Neural progenitor cell (in vitro differentiated cells): ENCODE data around the gene IFITM10. TPM values are rescaled to one million over a fixed set of nuclear protein-coding genes. Genes with fewer than 3 reads are reported as not detected.
"Not testable (repeated sequence)": the region's sequence is repeated elsewhere in the genome, so short reads cannot be mapped to it uniquely, and the experiment has no call there.

Experiments
- DNase-seq: peaks from one replicate; pipeline ENCODE4 v3.0.0-alpha.2; 2016; ENCODE audit warnings: low spot score
- H2AFZ ChIP-seq: fragments of 200-600 bp; sonication (generic); replicated peaks from 2 replicates; pipeline ENCODE4 v1.6.1; 2016; ENCODE audit warnings: antibody characterized with exemption
- H3F3A ChIP-seq: fragments of 200-600 bp; sonication (generic); 2 replicates; pipeline ENCODE4 v1.6.1; 2016; ENCODE audit warnings: antibody characterized with exemption, low read depth
- H3K27ac ChIP-seq: fragments of 200-600 bp; sonication (generic); 2 replicates; pipeline ENCODE4 v1.5.1; 2016; ENCODE audit warnings: mild to moderate bottlenecking
- H3K27me3 ChIP-seq: fragments of 200-600 bp; sonication (generic); 2 replicates; pipeline ENCODE4 v1.6.1; 2016; ENCODE audit warnings: mild to moderate bottlenecking, moderate library complexity
- H3K36me3 ChIP-seq: fragments of 200-600 bp; sonication (generic); 2 replicates; pipeline ENCODE4 v1.5.1; 2016
- H3K4me1 ChIP-seq: fragments of 200-600 bp; sonication (generic); 2 replicates; pipeline ENCODE4 v1.6.1; 2016; ENCODE audit warnings: mixed run types
- H3K4me2 ChIP-seq: fragments of 200-600 bp; sonication (generic); 2 replicates; pipeline ENCODE4 v1.6.1; 2016
- H3K4me3 ChIP-seq: fragments of 200-600 bp; sonication (generic); 2 replicates; pipeline ENCODE4 v1.5.1; 2016
- H3K79me2 ChIP-seq: fragments of 200-600 bp; sonication (generic); 2 replicates; pipeline ENCODE4 v1.6.1; 2016; ENCODE audit warnings: low read depth
- H3K9ac ChIP-seq: fragments of 200-600 bp; sonication (generic); 2 replicates; pipeline ENCODE4 v1.6.1; 2016
- H3K9me3 ChIP-seq: fragments of 200-600 bp; sonication (generic); 2 replicates; pipeline ENCODE4 v1.5.1; 2016; ENCODE audit warnings: low read depth
- H4K20me1 ChIP-seq: fragments of 200-600 bp; sonication (generic); 2 replicates; pipeline ENCODE4 v1.6.1; 2016; ENCODE audit warnings: low read depth
- H3K27ac Mint-ChIP-seq: 3 replicates; pipeline ENCODE4 v1.8.0; 2021; ENCODE audit warnings: mixed read lengths
- H3K27me3 Mint-ChIP-seq: 2 replicates; pipeline ENCODE4 v1.8.0; 2022; ENCODE audit warnings: low read depth, mild to moderate bottlenecking, inconsistent platforms, moderate library complexity, mixed read lengths; ENCODE audit not compliant: insufficient read depth
- H3K36me3 Mint-ChIP-seq: 3 replicates; pipeline ENCODE4 v1.8.0; 2021; ENCODE audit warnings: mixed read lengths
- H3K4me1 Mint-ChIP-seq: 3 replicates; pipeline ENCODE4 v1.8.0; 2021; ENCODE audit warnings: mixed read lengths
- H3K4me3 Mint-ChIP-seq: 3 replicates; pipeline ENCODE4 v1.8.0; 2021; ENCODE audit warnings: mild to moderate bottlenecking, moderate library complexity, mixed read lengths
- H3K9me3 Mint-ChIP-seq: 3 replicates; pipeline ENCODE4 v1.8.0; 2020; ENCODE audit warnings: mixed read lengths
- total RNA-seq: library from RNA; depleted of rRNA; stranded (reverse); fragments of >200 nt; gene quantifications from 2 replicates; pipeline ENCODE4 v1.2.3, GENCODE V29; 2015; ENCODE audit warnings: low replicate concordance

Gene IFITM10
- total RNA-seq, 1 donor from 2014 or later, result not detected

DNA sequence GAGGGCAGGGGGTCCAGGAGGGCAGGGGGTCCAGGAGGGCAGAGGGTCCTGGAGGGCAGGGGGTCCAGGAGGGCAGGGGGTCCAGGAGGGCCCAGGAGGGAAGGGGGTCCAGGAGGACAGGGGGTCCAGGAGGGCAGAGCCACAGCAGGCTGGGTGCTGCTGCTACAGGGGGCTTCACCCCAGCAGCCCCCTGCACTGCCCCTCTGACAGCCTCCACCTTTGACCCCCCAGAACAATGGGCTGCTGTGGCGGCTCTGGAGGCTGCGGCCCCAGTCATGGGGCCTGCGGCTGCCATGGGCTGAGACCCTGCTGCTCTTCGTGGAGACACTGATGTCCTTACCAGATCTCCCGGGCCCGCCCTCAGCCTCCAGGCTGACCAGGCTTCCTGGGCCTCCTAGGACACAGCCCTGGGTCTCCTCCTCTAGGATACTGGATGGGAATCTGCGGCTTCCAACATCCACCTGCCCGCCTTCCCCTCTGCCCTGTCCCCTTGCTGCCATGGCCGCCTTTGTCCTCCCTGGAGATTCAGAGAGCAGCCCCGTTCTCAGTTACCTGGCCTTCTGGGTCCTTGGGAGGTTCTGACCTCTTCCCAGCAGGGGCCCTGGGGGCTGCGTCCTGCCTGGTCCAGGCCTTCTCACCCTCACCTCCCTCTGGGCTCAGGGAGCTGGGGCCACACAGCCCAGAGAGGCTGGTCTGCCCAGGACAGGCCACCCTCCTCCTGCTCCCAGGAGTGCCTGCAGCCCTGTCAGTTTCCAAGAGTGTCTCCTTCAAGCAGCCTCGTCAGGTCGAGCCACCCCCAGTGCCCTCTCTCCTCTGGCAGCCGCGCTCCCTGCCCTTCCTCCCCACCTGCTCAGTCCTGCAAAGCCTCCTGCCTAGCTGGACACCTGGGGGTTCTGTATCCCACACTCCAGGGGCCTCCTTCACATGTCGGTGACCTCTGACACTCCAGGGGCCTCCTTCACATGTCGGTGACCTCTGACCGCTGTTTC lies 65.2 kb downstream of the IFITM10 start:
- not testable (repeated sequence) for H3K4me1 ChIP-seq, H2AFZ ChIP-seq, H3K27me3 ChIP-seq, H3K4me1 Mint-ChIP-seq, H3K9me3 ChIP-seq, H3K9ac ChIP-seq, H3F3A ChIP-seq, H3K27ac ChIP-seq, H3K4me3 Mint-ChIP-seq, H3K9me3 Mint-ChIP-seq, H3K27me3 Mint-ChIP-seq, H3K36me3 ChIP-seq, H3K79me2 ChIP-seq, H3K27ac Mint-ChIP-seq, H4K20me1 ChIP-seq, H3K4me3 ChIP-seq, H3K36me3 Mint-ChIP-seq, H3K4me2 ChIP-seq, DNase-seq

DNA sequence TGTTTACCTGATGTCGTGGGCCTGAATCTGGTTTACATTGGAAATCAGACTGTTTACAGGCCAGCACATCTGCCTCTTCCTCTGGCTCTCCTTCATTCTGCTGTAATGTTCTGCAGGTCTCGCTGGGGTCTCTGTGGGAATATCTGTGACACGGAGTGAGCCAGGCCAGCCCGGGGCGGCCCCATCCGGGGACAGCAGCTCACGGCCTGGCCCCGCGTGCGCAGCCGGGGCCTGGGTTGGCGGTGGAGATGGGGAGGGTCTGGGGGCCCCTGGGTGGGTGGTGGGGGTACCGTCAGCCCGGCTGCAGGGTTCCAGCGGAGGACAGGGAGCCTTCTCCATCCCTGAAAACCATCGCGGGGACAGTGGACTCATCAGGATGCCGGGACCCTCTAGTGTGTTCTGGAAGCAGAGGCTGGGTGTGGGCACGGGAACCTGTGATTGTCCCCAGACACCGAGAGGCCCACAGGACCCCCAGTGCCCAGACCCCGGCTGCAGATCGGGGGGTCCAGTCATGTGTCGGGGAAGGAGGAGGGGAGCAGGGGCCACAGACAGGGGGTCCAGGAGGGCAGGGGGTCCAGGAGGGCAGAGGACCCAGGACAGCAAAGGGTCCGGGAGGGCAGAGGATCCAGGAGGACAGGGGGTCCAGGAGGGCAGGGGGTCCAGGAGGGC lies 66.4 kb downstream of the IFITM10 start:
- H3K4me2 ChIP-seq, H3K9me3 Mint-ChIP-seq, H3K4me3 ChIP-seq, H3K4me1 ChIP-seq, H3K27me3 Mint-ChIP-seq, H3K36me3 ChIP-seq, H3K4me1 Mint-ChIP-seq, H3K27me3 ChIP-seq, H4K20me1 ChIP-seq, H3K9me3 ChIP-seq, DNase-seq, H3K36me3 Mint-ChIP-seq, H3F3A ChIP-seq, H3K79me2 ChIP-seq, H3K9ac ChIP-seq, H3K27ac Mint-ChIP-seq, H3K27ac ChIP-seq, H3K4me3 Mint-ChIP-seq, H2AFZ ChIP-seq: not testable (repeated sequence)

DNA sequence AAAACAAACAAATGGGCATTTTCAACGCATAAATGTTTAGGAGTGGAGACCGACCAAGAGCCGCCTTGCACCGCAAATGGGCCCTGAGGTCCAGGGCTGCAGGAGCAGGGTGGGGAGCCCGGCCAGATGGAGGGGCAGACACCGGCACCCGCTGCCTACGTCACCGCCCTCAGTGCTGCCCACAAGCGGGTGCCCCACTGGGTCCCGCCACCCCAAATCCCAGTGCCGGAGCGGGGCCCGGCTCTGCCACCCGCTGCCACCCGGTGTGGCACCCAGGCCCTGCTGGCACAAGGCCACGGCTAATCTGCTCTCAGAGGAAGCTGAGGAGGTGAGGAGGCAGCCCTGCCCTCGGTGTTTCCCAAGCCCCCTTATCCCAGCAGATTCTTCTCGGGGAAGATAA lies 67.2 kb downstream of the IFITM10 start:
- not testable (repeated sequence) for H3K4me3 ChIP-seq, H3K4me3 Mint-ChIP-seq, H3K9me3 Mint-ChIP-seq, H4K20me1 ChIP-seq, H3K9ac ChIP-seq, H3K27ac ChIP-seq, H3K36me3 Mint-ChIP-seq, H3K27me3 ChIP-seq, DNase-seq, H3K27ac Mint-ChIP-seq, H3K4me2 ChIP-seq, H3F3A ChIP-seq, H3K9me3 ChIP-seq, H2AFZ ChIP-seq, H3K27me3 Mint-ChIP-seq, H3K4me1 Mint-ChIP-seq, H3K4me1 ChIP-seq, H3K36me3 ChIP-seq, H3K79me2 ChIP-seq

Other genes with a start within 250 kb of the IFITM10 start
- 0.09 and 0.28 TPM in 2 replicates for gene DUSP8, start 178.3 kb downstream of the IFITM10 start, total RNA-seq
- gene KRTAP5-1, start 165.3 kb downstream of the IFITM10 start, total RNA-seq, result not detected in 2 replicates
- not detected in 2 replicates for gene KRTAP5-2, start 152.3 kb downstream of the IFITM10 start, total RNA-seq
- not detected in 2 replicates for gene KRTAP5-3, start 142.1 kb downstream of the IFITM10 start, total RNA-seq
- not detected in 2 replicates for gene KRTAP5-4, start 128.5 kb downstream of the IFITM10 start, total RNA-seq
- not detected in 2 replicates for gene KRTAP5-5, start 120.8 kb downstream of the IFITM10 start, total RNA-seq
- not detected in 2 replicates for gene KRTAP5-6, start 53.4 kb downstream of the IFITM10 start, total RNA-seq
- gene CTSD, start 13.3 kb upstream of the IFITM10 start, total RNA-seq, result 38.2 and 94.6 TPM in 2 replicates
- not detected in 2 replicates for gene SYT8, start 84.4 kb upstream of the IFITM10 start, total RNA-seq
- gene TNNI2, start 88.4 kb upstream of the IFITM10 start, total RNA-seq, result 1.2 and 2.6 TPM in 2 replicates
- gene LSP1, start 102.5 kb upstream of the IFITM10 start, total RNA-seq, result not detected in 2 replicates
- not detected in 2 replicates for gene PRR33, start 141.3 kb upstream of the IFITM10 start, total RNA-seq
- gene TNNT3, start 169.1 kb upstream of the IFITM10 start, total RNA-seq, result 0.40 and 0.92 TPM in 2 replicates
- 43.2 and 82.1 TPM in 2 replicates for gene MRPL23, start 196.7 kb upstream of the IFITM10 start, total RNA-seq
- gene H19, start 247.2 kb upstream of the IFITM10 start, total RNA-seq, result not detected in 2 replicates